Kidney capillary endothelial cell (primary cell): ENCODE data around the gene SSR2.

ENCODE experiments used
- DNase-seq: peaks from one replicate; pipeline ENCODE4 v3.0.0-alpha.2; 2018; ENCODE audit warnings: low spot score

Gene SSR2

DNA sequence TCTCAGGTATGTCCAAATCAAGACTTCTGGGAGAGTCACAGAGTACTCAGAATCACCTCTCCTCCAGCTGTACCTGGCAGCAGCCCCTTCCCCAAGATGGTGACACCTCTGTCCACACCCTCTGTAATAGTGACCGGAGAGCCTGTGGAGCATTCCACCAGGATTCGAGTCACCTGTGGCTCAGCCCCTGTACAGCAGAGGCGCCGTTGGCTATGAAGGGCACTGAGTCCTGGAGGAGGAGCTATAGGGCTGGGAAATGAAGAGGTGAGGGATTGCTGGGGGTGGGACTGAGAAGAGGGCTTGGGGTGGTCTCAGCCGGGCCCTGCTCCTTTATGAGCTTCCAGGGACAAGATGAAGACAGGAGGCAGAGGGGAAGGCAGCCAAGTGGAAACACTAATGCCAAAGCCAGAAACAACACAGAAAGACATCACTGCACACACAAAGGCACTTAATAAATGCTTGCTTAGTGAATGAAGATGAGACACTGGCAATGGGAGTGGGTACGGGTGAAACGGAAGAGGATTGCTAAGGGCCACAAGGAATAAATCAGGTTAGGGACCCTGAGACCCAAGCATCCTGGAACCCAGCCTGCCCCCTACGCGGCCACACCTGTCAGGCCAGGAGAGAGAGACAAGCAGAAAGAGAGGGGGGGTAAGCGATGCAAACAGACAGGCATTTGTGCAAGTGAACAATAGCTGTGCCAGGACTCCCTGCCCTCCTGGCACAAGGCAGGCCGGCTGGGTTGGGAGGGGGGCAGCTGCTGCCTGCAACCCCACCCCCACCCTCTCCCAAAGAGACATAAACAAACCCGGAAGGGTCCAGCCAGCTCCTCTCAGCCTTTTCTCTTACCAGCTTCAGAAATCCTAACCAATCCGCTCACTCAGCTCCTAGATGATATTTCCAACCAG lies 46.3 kb downstream of the SSR2 start:
- no peak for DNase-seq

DNA sequence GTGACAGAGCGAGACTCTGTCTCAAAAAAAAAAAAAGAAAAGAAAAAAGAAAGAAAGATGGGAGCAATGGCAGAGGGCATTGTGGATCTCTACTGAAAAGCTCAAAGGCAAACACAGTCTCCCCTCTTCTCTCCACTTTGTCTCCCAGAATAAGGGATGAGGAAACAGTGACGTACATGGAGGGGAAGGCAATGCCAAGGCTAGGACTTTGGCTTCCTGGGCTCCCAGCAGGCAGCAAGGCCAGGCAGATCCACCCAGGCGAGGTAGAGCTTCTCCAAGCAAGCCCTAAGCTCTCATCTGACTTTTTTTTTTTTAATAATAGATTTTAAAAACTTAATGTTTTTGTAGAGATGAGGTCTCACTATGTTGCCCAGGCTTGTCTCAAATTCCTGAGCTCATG lies 47.0 kb downstream of the SSR2 start:
- DNase-seq, result no peak

DNA sequence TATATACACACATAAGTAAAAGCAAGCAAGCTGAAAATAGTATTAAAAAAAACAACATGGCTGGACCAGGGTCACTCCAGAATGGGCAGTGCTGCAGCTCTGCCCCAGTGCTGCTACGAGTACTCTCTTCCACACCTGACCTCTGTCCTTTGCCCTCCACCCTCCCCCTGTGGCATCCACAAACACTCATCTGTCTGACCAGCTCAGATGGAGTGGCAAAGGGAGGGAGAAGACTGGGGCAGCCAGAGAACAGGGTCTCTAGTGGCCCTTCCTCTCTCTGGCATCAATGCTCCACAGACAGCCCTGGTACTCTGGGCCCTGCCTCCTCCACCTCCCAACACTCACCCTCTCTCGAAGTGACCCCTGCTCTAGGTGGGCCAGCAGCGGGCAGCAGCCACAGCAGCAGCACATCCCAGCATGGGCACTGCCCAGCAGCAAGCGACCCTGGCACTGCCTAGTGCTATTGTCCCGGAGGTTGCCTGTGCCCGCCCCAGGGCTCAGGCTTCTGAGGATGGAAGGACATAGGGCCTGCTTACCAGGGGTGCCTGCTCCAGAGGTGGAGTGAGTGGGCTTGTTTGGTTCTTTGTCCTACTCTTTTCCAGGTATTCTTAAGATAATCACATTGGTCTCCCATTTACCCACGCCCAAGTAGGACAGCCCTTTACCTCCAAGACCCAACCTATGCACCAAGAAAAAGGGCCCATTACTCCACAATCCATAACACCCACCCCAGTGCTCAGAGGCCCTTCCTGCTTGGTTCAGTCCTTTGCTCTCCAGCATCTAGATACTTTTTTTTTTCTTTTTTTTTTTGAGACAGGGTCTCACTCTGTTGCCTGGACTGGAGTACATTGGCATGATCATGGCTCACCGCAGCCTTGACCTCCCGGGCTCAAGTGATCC lies 48.6 kb downstream of the SSR2 start:
- DNase-seq, result no peak

DNA sequence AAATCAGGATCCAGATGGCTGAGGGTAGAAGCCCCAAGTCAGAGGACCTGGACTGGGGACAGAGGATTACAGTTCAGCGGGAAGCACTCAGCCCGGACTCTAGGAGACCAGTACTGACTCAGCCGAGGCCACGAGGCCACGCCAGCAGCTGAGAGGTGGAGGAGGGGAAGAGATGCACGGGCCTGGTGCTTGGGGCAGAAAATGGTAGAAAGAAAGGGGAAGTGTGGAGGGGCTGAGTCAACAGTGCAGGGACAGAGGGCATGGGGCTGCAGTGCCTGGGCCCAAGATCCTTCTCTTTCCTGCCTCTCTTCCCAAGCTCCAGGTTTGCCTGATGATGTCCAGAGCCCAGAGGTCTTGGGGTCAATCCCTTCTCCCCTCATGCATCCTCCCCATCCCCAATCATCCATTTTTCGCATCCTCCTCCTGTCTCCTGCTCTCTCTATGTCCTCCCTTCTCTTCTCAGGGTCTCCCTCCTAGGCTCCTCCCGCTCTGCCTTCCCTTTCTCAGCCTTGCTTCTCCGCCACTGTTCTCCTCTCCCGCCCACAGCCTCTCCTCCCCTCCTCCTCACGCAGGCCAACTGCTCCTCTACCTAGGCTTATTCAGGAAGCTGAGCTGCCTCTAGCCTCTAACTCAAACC lies 50.1 kb downstream of the SSR2 start:
- DNase-seq, result no peak

DNA sequence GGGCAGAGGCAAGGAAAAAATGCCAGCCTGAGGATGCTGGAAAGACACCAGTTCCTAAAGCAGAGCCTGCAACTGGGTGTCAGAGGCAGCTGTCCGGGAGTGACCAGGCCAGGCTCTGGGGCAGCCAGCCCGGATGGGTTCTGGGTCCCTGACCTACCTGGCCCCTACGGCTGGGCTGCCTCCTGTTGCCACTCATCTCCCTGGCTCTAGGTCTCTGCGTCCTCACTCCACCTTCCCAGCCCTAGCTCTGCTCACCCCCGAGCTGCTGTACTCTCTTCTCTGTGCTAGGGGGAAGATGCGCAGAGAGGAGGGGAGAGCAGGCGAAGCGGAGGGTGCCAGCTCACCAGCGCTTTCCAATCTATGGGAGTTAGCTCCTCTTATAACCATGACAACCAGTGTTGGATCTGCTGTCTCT lies 51.4 kb downstream of the SSR2 start:
- DNase-seq, result no peak

DNA sequence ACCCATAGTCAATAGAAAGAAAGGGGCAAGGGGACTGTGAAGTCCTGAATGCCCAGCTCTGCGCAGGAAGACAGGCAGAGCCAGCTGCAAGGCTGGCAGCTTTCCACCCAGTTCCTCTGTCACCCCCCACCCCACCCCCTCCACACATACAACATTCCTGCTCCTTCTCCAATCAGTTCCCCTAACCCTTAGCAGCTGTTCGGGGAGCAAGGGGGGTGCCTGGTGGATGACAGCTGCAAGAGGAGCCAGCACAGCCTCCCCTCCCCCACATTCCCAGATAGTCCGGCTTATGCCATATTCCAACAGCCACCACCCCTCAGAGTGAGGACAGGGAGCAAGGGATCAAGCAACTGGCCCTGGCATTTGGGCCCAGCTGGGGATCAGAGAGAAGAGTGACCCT lies 52.1 kb downstream of the SSR2 start:
- DNase-seq, result no peak

DNA sequence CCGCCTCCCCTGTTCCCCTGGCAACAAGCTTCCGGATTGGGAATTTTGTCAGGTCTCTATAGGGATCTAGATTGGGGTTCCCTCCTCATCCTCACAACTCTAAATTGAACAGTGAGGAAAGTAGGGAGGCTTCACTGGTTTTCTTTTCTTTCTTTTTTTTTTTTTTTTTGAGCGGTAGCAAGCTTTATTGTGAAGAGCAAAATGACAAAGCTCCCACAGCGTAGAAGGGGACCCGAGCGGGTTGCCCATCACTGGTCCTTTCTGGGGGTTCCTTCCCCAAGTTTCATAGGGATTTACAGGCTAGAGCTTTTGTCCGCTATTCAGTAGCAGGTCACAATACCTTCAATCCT lies 52.7 kb downstream of the SSR2 start:
- no peak for DNase-seq

DNA sequence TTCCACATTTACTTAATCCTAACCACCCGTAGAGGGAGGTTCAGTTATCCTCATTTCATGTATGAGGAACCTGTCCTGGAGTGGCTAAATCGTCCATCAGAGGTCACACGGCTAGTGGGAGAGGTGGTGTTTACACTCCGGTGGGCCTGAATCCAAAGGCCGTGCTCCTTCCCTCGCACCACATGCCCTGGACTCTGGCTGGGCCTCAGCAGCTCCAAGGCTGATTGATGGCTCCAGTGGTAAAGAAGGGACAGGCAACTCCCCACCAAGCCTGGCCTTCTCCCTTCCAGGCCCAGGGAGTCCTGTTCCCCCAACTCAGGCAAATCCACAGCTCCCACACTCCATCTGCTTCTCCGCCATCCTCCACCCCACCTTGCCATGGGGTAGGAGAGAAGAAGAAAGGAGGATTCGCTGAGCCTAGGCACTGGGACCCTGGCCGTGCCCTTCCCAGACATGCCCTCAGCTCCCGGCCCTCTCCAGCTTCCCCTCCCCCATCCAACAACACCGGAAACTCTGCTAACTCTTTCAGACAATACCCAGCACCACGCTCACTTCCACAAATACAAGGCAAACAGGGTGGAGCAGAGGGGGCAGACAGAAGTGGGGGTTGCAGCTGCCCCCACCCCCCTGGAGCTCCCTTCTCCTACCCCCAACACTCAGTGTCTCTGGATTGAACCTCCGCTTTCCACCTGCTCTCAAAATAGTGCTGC lies 53.3 kb downstream of the SSR2 start:
- peak; percentile 78 for DNase-seq

DNA sequence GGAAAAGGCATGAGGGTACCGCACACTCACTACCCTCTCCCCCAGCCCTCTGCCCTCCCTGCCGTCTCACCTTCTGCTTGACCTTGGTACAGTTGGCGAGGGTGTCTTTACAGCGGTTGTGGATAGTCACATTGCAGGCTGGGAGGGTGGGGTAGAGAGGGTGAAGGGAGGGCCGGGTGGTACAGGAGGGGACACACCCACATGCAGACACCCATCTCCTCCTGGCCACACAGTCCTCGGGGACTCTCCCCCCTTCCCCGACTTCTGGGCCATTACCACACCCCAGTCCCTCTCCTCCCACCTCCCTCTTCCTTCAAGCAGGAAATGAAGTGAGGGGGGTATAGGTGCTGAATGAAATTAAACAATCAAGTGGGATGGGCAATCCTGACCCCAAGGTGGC lies 54.0 kb downstream of the SSR2 start:
- no peak for DNase-seq

DNA sequence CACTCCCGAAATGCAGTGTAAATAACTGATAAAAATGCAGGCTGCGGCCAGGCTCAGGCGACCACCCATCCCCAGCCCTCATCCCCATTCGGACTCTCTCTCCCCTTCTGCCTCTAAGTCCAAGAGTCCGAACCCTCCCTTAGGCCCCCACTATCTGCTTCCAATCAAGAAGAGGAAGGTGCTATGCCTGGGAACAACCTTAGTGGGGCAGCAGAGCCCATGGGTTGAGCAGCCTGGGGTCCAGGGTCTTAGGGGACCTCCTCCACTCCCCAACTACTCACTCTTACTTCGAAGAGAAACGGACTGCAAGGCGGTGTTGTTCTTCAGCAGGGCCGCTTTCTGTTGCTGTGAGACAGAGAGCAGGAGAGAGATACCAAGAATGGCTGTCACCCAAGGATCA lies 54.6 kb downstream of the SSR2 start:
- no peak for DNase-seq

DNA sequence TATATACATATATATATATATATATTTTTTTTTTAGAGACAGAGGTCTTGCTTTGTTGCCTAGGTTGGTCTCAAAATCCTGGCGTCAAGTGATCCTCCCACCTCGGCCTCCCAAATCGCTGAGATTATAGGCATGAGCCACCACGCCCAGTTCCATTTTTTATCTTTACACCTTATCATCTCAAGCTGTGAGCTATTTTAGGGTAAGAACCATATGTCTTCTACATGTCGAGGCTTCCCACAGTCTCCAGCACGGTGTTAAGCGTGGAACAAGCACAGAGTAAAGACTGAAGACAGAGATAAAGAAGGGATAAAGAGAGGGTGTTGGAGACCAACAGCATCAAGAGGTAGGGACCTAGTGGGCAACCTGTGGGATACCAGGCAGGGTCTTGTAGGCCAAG lies 56.6 kb downstream of the SSR2 start:
- no peak for DNase-seq

DNA sequence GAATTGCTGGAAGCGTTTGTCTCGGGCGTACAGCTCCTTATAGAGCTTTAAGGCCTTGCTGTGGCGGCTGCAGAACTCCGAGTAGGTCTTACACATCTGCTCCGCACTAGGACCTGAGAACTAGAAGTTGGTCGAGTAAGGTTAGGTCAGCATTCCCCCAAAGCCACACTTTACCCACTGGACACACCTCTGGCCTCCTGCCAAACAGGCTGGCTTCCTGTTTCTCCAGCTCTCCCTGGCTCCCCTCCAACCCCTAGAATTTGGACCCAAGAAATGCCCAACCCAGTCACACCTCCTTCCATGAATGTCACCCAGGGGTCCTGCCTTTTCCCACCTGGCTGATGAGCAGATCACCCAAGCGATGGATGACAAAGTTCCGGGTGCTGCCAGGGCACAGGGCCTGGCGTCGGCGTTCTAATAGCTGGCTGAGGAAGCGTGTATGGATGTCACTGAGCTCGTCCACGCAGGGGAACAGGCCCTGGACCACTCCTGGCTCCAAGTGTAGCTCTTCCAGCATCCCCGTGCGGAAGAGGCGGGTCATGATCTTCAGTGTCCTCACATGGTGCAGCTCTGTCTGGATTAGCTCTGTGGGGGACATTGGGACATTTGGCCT lies 58.0 kb downstream of the SSR2 start:
- DNase-seq, result no peak

DNA sequence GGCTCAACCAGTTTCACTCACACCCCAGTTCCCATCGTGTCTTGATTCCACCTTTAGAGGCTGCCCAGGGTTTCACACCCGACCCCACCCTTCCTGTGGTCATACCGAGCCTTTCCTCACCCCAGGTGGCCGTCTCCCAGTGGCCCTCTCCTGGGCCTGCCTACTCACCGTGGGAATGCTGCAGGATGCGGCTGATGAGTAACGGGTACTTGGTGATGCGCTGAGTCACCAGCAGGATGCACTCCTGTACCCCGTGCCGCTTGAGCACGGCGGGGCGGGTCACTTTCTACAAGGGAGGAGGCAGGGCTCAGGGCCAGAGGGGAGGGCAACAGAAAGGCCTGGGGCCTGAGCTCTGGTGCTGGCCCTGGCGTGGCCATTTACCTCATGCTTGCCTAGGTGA lies 58.8 kb downstream of the SSR2 start:
- peak; percentile 94 for DNase-seq

DNA sequence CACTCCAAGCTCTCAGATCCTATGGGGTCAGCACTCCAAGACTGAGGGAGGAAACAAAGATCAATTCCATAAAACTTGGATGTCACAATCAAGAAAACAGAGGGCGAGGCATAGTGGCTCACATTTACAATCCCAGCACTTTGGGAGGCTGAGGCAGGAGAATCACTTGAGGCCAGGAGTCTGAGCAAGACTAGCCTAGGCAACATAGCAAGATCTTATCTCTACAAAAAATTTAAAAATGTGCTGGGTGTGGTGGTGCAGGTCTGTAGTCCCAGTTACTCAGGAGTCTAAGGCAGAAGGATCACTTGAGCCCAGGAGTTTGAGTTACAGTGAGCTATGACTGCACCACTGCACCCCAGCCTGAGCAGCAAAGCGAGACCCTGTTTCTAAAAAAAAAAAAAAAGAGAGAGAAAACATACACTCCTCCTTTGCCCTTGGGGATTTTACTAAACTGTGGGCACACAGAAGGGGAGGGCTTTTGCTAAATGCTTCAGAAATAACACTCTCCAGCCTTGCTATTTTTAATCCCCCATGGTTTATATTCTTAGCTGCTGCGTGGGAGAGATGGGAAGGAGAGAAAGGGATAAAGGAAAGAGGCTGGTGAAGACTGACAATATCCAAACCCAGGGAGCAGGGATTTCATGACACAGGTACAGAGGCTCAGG lies 60.5 kb downstream of the SSR2 start:
- no peak for DNase-seq
